Keratinocyte (primary cell): ENCODE results near the gene CD53. TPM values are rescaled to one million over a fixed set of nuclear protein-coding genes. Genes with fewer than 3 reads are reported as not detected.

Experiments
- DNase-seq: peaks from one replicate; pipeline ENCODE4 v3.0.0-alpha.2; 2011; ENCODE audit warnings: low read depth, missing footprints, low spot score
- FAIRE-seq: peaks from 2 replicates; lab custom pipeline; 2011; peaks lifted over from hg19 to GRCh38; lab: Jason Lieb, UNC
- H2AFZ ChIP-seq: 2 replicates; pipeline ENCODE4 v1.6.0; 2012; ENCODE audit warnings: low read length, control low read depth, inconsistent platforms; ENCODE audit not compliant: control insufficient read depth
- H3K27ac ChIP-seq: 2 replicates; pipeline ENCODE4 v1.5.1; 2011; ENCODE audit warnings: low read length; ENCODE audit not compliant: control insufficient read depth, insufficient read depth
- H3K27me3 ChIP-seq: 3 replicates; pipeline ENCODE4 v1.6.0; 2011; ENCODE audit warnings: low read length; ENCODE audit not compliant: control insufficient read depth, insufficient read depth; ENCODE audit errors: extremely low read depth
- H3K36me3 ChIP-seq, 2 experiments: 2 replicates in 1 of 2; 3 replicates in 1 of 2; pipeline ENCODE4 v1.5.1; 2011; ENCODE audit warnings: low read length in 2 of 2, mild to moderate bottlenecking in 1 of 2; ENCODE audit not compliant: control insufficient read depth in 2 of 2, insufficient read depth in 2 of 2; ENCODE audit errors: extremely low read depth in 1 of 2
- H3K4me1 ChIP-seq: 3 replicates; pipeline ENCODE4 v1.5.1; 2011; ENCODE audit warnings: low read length; ENCODE audit not compliant: control insufficient read depth, insufficient read depth; ENCODE audit errors: extremely low read depth
- H3K4me2 ChIP-seq: 3 replicates; pipeline ENCODE4 v1.6.0; 2011; ENCODE audit warnings: low read depth, low read length; ENCODE audit not compliant: control insufficient read depth, insufficient read depth; ENCODE audit errors: extremely low read depth
- H3K4me3 ChIP-seq, 3 experiments: fragments of 200-600 bp in 1 of 3; sonication (generic) in 1 of 3; 2 replicates in 2 of 3; 3 replicates in 1 of 3; pipeline ENCODE4 v1.5.1; 2011 to 2016; ENCODE audit warnings: low read length in 3 of 3, mild to moderate bottlenecking in 3 of 3, control low read depth in 2 of 3, inconsistent platforms in 1 of 3, low read depth in 1 of 3, mixed read lengths in 1 of 3, mixed run types in 1 of 3, moderate library complexity in 1 of 3; ENCODE audit not compliant: control insufficient read depth in 2 of 3, insufficient read depth in 2 of 3; ENCODE audit errors: extremely low read depth in 1 of 3
- H3K79me2 ChIP-seq: 2 replicates; pipeline ENCODE4 v1.6.0; 2012; ENCODE audit warnings: low read length; ENCODE audit not compliant: control insufficient read depth, insufficient read depth
- H3K9ac ChIP-seq: 3 replicates; pipeline ENCODE4 v1.6.0; 2011; ENCODE audit warnings: low read length; ENCODE audit not compliant: control insufficient read depth, insufficient read depth; ENCODE audit errors: extremely low read depth
- H3K9me1 ChIP-seq: 3 replicates; pipeline ENCODE4 v1.6.0; 2011; ENCODE audit warnings: low read length; ENCODE audit not compliant: control insufficient read depth, insufficient read depth; ENCODE audit errors: extremely low read depth
- H3K9me3 ChIP-seq: 2 replicates; pipeline ENCODE4 v1.5.1; 2012; ENCODE audit warnings: low read depth, low read length; ENCODE audit not compliant: control insufficient read depth
- H4K20me1 ChIP-seq: 3 replicates; pipeline ENCODE4 v1.6.0; 2011; ENCODE audit warnings: low read length; ENCODE audit not compliant: control insufficient read depth, insufficient read depth; ENCODE audit errors: extremely low read depth
- CTCF ChIP-seq, 3 experiments: IDR thresholded peaks in 1 of 3; conservative IDR thresholded peaks in 1 of 3; optimal IDR thresholded peaks in 1 of 3; 2 replicates in 2 of 3; 3 replicates in 1 of 3; pipeline versions ENCODE3 to v1.5.1; 2011; ENCODE audit warnings: low read length in 3 of 3, mild to moderate bottlenecking in 3 of 3, moderate library complexity in 2 of 3, control low read depth in 1 of 3, inconsistent platforms in 1 of 3; ENCODE audit not compliant: insufficient read depth in 2 of 3; ENCODE audit errors: extremely low read depth in 1 of 3
- EZH2 ChIP-seq: IDR thresholded peaks from one replicate; pipeline ENCODE4 v1.6.1; 2012; ENCODE audit warnings: inconsistent platforms, mild to moderate bottlenecking, low read length, moderate library complexity
- dilution Hi-C: fragments of 300-500 bp; cut with MboI; formaldehyde crosslinking; loops from one replicate; pipeline ENCODE4 v1.7.0; 2020; ENCODE audit warnings: low sequenced_read_pairs; ENCODE audit not compliant: extremely low pct_ligation_motif_present
- polyA plus RNA-seq, 5 experiments: library from polyadenylated mRNA; depleted of rRNA in 3 of 5; stranded (reverse) in 3 of 5; stranded (forward) in 1 of 5; unstranded in 1 of 5; fragments of >200 nt; gene quantifications; 1 replicate in 1 of 5; 2 replicates in 3 of 5; 3 replicates in 1 of 5; pipeline versions ENCODE4 v1.2.1 to v1.2.3, GENCODE V29; 2011 to 2012; ENCODE audit warnings: missing spikeins in 2 of 5, low read depth in 1 of 5, low replicate concordance in 1 of 5

CD53 gene
- polyA plus RNA-seq, 1 donor (not counting 4 experiments of a cell fraction or from before 2014, with no cell fraction given) = 0.09 TPM

- no peak overlapping the region for H3K9ac ChIP-seq
- TF ChIP-seq EZH2 (no peak), CTCF (optimal IDR thresholded peaks at IDR 0.05 in 1 of 3, IDR thresholded peaks at IDR 0.05 in 1 of 3, conservative IDR thresholded peaks at IDR 0.05 in 1 of 3; ENCODE audit: extremely low read depth in 1 of 3, insufficient read depth in 2 of 3, low read length in 3 of 3) (no peak)
- H3K9me1 ChIP-seq = no peaks in the 10 kb centered on the region
- no peaks in the 10 kb centered on the region for H4K20me1 ChIP-seq
- H3K79me2 ChIP-seq = no peaks in the 10 kb centered on the region
- H2AFZ ChIP-seq = no peak overlapping the region
- FAIRE-seq = no peak
- H3K4me1 ChIP-seq = no peaks in the 10 kb centered on the region
- H3K4me3 ChIP-seq = no peak overlapping the region
- H3K9me3 ChIP-seq = no peaks in the 10 kb centered on the region
- H3K27ac ChIP-seq = no peak overlapping the region
- H3K4me2 ChIP-seq = no peak overlapping the region
- H3K27me3 ChIP-seq = no peaks in the 10 kb centered on the region
- H3K36me3 ChIP-seq = no peaks in the 10 kb centered on the region
- no peak for DNase-seq
- dilution Hi-C loops = no loop called here
These were observed 5.6 kb downstream of the CD53 start for GRCh38 chr1:110878591-110878990.

DNA sequence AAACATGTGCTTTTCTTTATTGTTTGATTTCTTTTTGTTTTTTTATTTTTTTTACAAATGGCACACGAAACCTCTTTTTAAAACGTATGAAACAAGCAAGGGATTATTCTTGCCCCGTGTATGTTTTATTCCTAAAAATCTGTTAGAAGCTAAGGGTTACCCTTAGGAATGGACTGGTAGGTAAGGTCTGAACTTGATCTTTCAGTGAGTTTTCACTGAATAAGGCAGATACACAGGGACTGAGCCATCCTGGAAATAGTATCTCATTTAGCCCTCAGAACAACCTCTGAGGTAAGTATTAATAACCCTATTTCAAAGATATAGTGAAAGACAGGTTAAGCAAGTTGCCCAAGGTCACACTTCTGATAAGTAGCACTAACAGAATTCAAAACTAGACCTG, 6.0 kb downstream of the CD53 start:
- Histone ChIP-seq H3K4me3 (no peak overlapping the region), H3K4me1 (no peaks in the 10 kb centered on the region), H3K27ac (no peak overlapping the region), H3K9ac (no peak overlapping the region), H4K20me1 (no peaks in the 10 kb centered on the region), H3K9me3 (no peaks in the 10 kb centered on the region), H3K9me1 (no peaks in the 10 kb centered on the region), H3K4me2 (no peak overlapping the region), H3K36me3 (no peaks in the 10 kb centered on the region), H3K27me3 (no peaks in the 10 kb centered on the region), H3K79me2 (no peaks in the 10 kb centered on the region), H2AFZ (no peak overlapping the region)
- TF ChIP-seq EZH2 (no peak), CTCF (optimal IDR thresholded peaks at IDR 0.05 in 1 of 3, IDR thresholded peaks at IDR 0.05 in 1 of 3, conservative IDR thresholded peaks at IDR 0.05 in 1 of 3; ENCODE audit: extremely low read depth in 1 of 3, insufficient read depth in 2 of 3, low read length in 3 of 3) (no peak)
- FAIRE-seq (no peak), DNase-seq (no peak)
- dilution Hi-C loops = no loop called here
